Gastroesophageal sphincter (tissue), 4 donors: ENCODE measurements around the gene TPRA1. TPM values are rescaled to one million over a fixed set of nuclear protein-coding genes. Genes with fewer than 3 reads are reported as not detected.

Experiments
- ATAC-seq: fragments of 150-250 bp; one replicate; pipeline ENCODE4 v1.9.1; 2016; ENCODE audit warnings: mild to moderate bottlenecking, moderate library complexity
- H3K27ac ChIP-seq, 4 donors: fragments of 200-600 bp; sonication (generic) in 3 of 4; 1 replicate in 3 of 4; 2 replicates in 1 of 4; pipeline ENCODE4 v1.5.1; 2016 to 2019
- H3K27me3 ChIP-seq: fragments of 200-600 bp; sonication (generic); one replicate; pipeline ENCODE4 v1.5.1; 2019
- H3K36me3 ChIP-seq, 2 donors: fragments of 200-600 bp; sonication (generic); one replicate each; pipeline ENCODE4 v1.5.1; 2019; ENCODE audit warnings: control low read depth in 1 of 2
- H3K4me1 ChIP-seq, 3 donors: fragments of 200-600 bp; sonication (generic); 1 replicate in 2 of 3; 2 replicates in 1 of 3; pipeline ENCODE4 v1.5.1; 2016 to 2019; ENCODE audit warnings: control low read depth in 2 of 3
- H3K4me3 ChIP-seq, 2 donors: fragments of 200-600 bp; sonication (generic); one replicate each; pipeline ENCODE4 v1.5.1; 2019; ENCODE audit warnings: mild to moderate bottlenecking in 1 of 2, moderate library complexity in 1 of 2
- H3K9me3 ChIP-seq, 3 donors: fragments of 200-600 bp; sonication (generic); one replicate each; pipeline ENCODE4 v1.5.1; 2017 to 2019; ENCODE audit warnings: control low read depth in 2 of 3
- CTCF ChIP-seq, 4 experiments: fragments of 200-600 bp in 2 of 4; fragments of 450-650 bp in 2 of 4; sonication (generic) in 1 of 4; IDR thresholded peaks; one replicate each; pipeline ENCODE4 v1.5.1; 2017 to 2019; ENCODE audit warnings: antibody characterized with exemption in 4 of 4, mild to moderate bottlenecking in 2 of 4, moderate library complexity in 2 of 4
- EP300 ChIP-seq: sonication (generic); formaldehyde crosslinking; IDR thresholded peaks from one replicate; pipeline ENCODE4 v1.6.1; 2017; ENCODE audit warnings: antibody characterized with exemption, mild to moderate bottlenecking
- POLR2A ChIP-seq, 2 donors: fragments of 450-650 bp; IDR thresholded peaks; one replicate each; pipeline ENCODE4 v1.6.1; 2017; ENCODE audit warnings: antibody characterized with exemption in 2 of 2, mild to moderate bottlenecking in 2 of 2, moderate library complexity in 1 of 2
- POLR2AphosphoS5 ChIP-seq: sonication (generic); formaldehyde crosslinking; IDR thresholded peaks from one replicate; pipeline ENCODE4 v1.6.1; 2017; ENCODE audit warnings: antibody characterized with exemption
- WGBS, 2 donors: methylation state at CpG; one replicate each; pipeline ENCODE4 v1.1.5; 2018; ENCODE audit warnings: low coverage in 1 of 2; 5-methylcytosine and 5-hydroxymethylcytosine counted together
- total RNA-seq, 4 donors: library from RNA; depleted of rRNA; stranded (reverse); fragments of >200 nt; gene quantifications; one replicate each; pipeline ENCODE4 v1.1.0, GENCODE V29; 2016

Gene TPRA1
- total RNA-seq, 4 donors from 2014 or later: 25.6 to 36.3 (median 33.2) TPM

- peak overlapping the region in 1 of 2 donors; percentile 1 for H3K4me3 ChIP-seq
- no peaks in the 10 kb centered on the region for H3K9me3 ChIP-seq
- no peak for ATAC-seq
- peak overlapping the region in 1 of 4 donors; percentile 96 for H3K27ac ChIP-seq
- TF ChIP-seq POLR2AphosphoS5 (no peak), CTCF (IDR thresholded peaks at IDR 0.05) (no peak), EP300 (no peak), POLR2A (IDR thresholded peaks at IDR 0.05) (no peak)
- H3K36me3 ChIP-seq: peaks cover 0 to 6% of the 10 kb centered on the region in 2 donors
- H3K27me3 ChIP-seq: no peaks in the 10 kb centered on the region
- WGBS, 2 donors: no CpG with 5 or more reads among the region's 4 CpGs
- H3K4me1 ChIP-seq: peaks cover 0 to 69% (median 30%) of the 10 kb centered on the region in 3 donors
Measured at GRCh38 chr3:127587876-127588275, 2.7 kb downstream of the TPRA1 start.

GRCh38 chr3:127585813-127586413, 4.6 kb downstream of the TPRA1 start:
- Histone ChIP-seq H3K27ac (no peak overlapping the region), H3K4me1 (peaks cover 0 to 63% (median 25%) of the 10 kb centered on the region in 3 donors), H3K9me3 (no peaks in the 10 kb centered on the region), H3K27me3 (no peaks in the 10 kb centered on the region), H3K4me3 (no peak overlapping the region), H3K36me3 (peaks cover 0 to 11% of the 10 kb centered on the region in 2 donors)
- no peak for ATAC-seq
- TF ChIP-seq CTCF (IDR thresholded peaks at IDR 0.05) (no peak), POLR2AphosphoS5 (no peak), POLR2A (IDR thresholded peaks at IDR 0.05) (no peak), EP300 (no peak)
- WGBS, 2 donors: 100% methylated on average over 4 of the region's 6 CpGs; no CpG with 5 or more reads in 1 of the 2 donors

GRCh38 chr3:127585163-127585812, 5.2 kb downstream of the TPRA1 start:
- Histone ChIP-seq H3K4me3 (no peak overlapping the region), H3K27ac (no peak overlapping the region), H3K4me1 (peaks cover 0 to 67% (median 25%) of the 10 kb centered on the region in 3 donors), H3K27me3 (no peaks in the 10 kb centered on the region), H3K9me3 (no peaks in the 10 kb centered on the region), H3K36me3 (peaks cover 0 to 16% of the 10 kb centered on the region in 2 donors)
- TF ChIP-seq CTCF (IDR thresholded peaks at IDR 0.05): no peak
- ATAC-seq: no peak
- WGBS, 2 donors: 64 to 71% methylated on average over 2 to 4 of the region's 4 CpGs

- TF ChIP-seq POLR2AphosphoS5: no peak
- TF ChIP-seq POLR2A (IDR thresholded peaks at IDR 0.05): no peak
- no peak for TF ChIP-seq CTCF (IDR thresholded peaks at IDR 0.05)
- no peak for TF ChIP-seq EP300
- peaks cover 0 to 67% (median 25%) of the 10 kb centered on the region in 3 donors for H3K4me1 ChIP-seq
- ATAC-seq: no peak
- H3K9me3 ChIP-seq: no peaks in the 10 kb centered on the region
- peaks cover 0 to 20% of the 10 kb centered on the region in 2 donors for H3K36me3 ChIP-seq
- WGBS, 2 donors: 81 to 94% methylated on average over 4 to 5 of the region's 6 CpGs
- H3K27ac ChIP-seq: no peak overlapping the region
- H3K27me3 ChIP-seq: no peaks in the 10 kb centered on the region
- H3K4me3 ChIP-seq: no peak overlapping the region
Measured at GRCh38 chr3:127584734-127585133, 5.8 kb downstream of the TPRA1 start.
